Transverse colon (tissue), 4 donors: ENCODE data around the gene RIT2. TPM values are rescaled to one million over a fixed set of nuclear protein-coding genes. Genes with fewer than 3 reads are reported as not detected.

ENCODE experiments used
- DNase-seq: peaks from one replicate; pipeline ENCODE4 v3.0.0-alpha.2; 2019
- H3K27ac ChIP-seq, 4 donors: fragments of 200-600 bp; sonication (generic); 2 replicates each; pipeline ENCODE4 v1.5.1; 2016 to 2018; ENCODE audit warnings: inconsistent platforms in 4 of 4
- H3K27me3 ChIP-seq: fragments of 200-600 bp; sonication (generic); 2 replicates; pipeline ENCODE4 v1.5.1; 2017; ENCODE audit warnings: inconsistent platforms
- H3K36me3 ChIP-seq, 4 donors: fragments of 200-600 bp; sonication (generic); 2 replicates each; pipeline ENCODE4 v1.5.1; 2017 to 2019; ENCODE audit warnings: inconsistent platforms in 4 of 4
- H3K4me1 ChIP-seq, 4 donors: fragments of 200-600 bp; sonication (generic); 2 replicates each; pipeline ENCODE4 v1.5.1; 2017 to 2020; ENCODE audit warnings: inconsistent platforms in 4 of 4
- H3K4me3 ChIP-seq, 4 donors: fragments of 200-600 bp; sonication (generic); 1 replicate in 1 of 4; 2 replicates in 3 of 4; pipeline versions ENCODE4 v1.5.1 to v1.6.1; 2017 to 2019; ENCODE audit warnings: inconsistent platforms in 4 of 4
- H3K9me3 ChIP-seq, 2 donors: fragments of 200-600 bp; sonication (generic); 2 replicates each; pipeline ENCODE4 v1.5.1; 2017 to 2019; ENCODE audit warnings: inconsistent platforms in 2 of 2
- EP300 ChIP-seq: sonication (generic); formaldehyde crosslinking; IDR thresholded peaks from one replicate; pipeline ENCODE4 v1.6.1; 2017; ENCODE audit warnings: antibody characterized with exemption, low read depth
- POLR2A ChIP-seq: fragments of 450-650 bp; IDR thresholded peaks from one replicate; pipeline ENCODE4 v1.6.1; 2016; ENCODE audit warnings: antibody characterized with exemption, mild to moderate bottlenecking, moderate library complexity
- POLR2AphosphoS5 ChIP-seq, 3 donors: sonication (generic); formaldehyde crosslinking; IDR thresholded peaks; one replicate each; pipeline ENCODE4 v1.6.1; 2016; ENCODE audit warnings: antibody characterized with exemption in 3 of 3
- WGBS, 2 donors: methylation state at CpG; one replicate each; pipeline ENCODE4 v1.1.5; 2018; ENCODE audit warnings: low coverage in 1 of 2; 5-methylcytosine and 5-hydroxymethylcytosine counted together
- in situ Hi-C, 4 donors: fragments of 200-750 bp; cut with MboI; loops; one replicate each; pipeline versions ENCODE4 v1.15.0 to v1.15.1; 2017; ENCODE audit warnings: low sequenced_read_pairs in 3 of 4, low pct_ligation_motif_present in 1 of 4, low pct_unique_long_range_greater_than_20kb in 1 of 4
- intact Hi-C: fragments of 100-400 bp; cut with DNase I; formaldehyde crosslinking; loops from one replicate; pipeline ENCODE4 v1.15.1; 2023; ENCODE audit warnings: low total_unique reads
- total RNA-seq, 4 donors: library from RNA; depleted of rRNA; stranded (reverse); fragments of >200 nt; gene quantifications; one replicate each; pipeline ENCODE4 v1.1.0, GENCODE V29; 2016
- TF ChIP-seq, protein P1 (sequence below), 5 experiments: fragments of 200-600 bp in 3 of 5; fragments of 450-650 bp in 2 of 5; sonication (generic) in 3 of 5; IDR thresholded peaks; 1 replicate in 2 of 5; 2 replicates in 3 of 5; pipeline ENCODE4 v1.5.1; 2016 to 2017; ENCODE audit warnings: antibody characterized with exemption in 5 of 5, inconsistent platforms in 3 of 5, mild to moderate bottlenecking in 2 of 5, moderate library complexity in 1 of 5

The RIT2 gene
- total RNA-seq, 4 donors from 2014 or later = not detected

DNA sequence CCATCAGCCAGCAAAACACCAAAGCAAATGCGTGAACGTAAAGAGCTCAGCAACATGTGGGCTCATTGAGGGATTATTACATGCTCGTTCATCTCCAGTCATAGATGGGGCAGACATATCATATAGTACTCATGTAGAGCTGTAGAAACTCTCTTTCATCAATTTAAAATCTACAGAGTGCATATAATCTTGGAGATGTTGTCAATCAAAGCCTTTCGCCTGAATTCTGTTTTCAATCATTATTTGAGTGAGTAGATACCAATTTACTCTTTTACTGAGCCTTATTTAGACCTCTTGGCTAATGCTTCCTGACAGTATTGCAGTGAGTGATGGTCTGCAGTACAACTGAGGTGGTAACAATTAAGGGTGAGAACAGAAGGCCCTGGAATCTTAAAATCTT is 7.0 kb downstream of the RIT2 start:
- no peaks in the 10 kb centered on the region for H3K4me1 ChIP-seq
- no peaks in the 10 kb centered on the region for H3K36me3 ChIP-seq
- H3K9me3 ChIP-seq = no peaks in the 10 kb centered on the region
- TF ChIP-seq POLR2AphosphoS5 (IDR thresholded peaks at IDR 0.05) = no peak
- TF ChIP-seq EP300 = no peak
- TF ChIP-seq, protein P1, sequence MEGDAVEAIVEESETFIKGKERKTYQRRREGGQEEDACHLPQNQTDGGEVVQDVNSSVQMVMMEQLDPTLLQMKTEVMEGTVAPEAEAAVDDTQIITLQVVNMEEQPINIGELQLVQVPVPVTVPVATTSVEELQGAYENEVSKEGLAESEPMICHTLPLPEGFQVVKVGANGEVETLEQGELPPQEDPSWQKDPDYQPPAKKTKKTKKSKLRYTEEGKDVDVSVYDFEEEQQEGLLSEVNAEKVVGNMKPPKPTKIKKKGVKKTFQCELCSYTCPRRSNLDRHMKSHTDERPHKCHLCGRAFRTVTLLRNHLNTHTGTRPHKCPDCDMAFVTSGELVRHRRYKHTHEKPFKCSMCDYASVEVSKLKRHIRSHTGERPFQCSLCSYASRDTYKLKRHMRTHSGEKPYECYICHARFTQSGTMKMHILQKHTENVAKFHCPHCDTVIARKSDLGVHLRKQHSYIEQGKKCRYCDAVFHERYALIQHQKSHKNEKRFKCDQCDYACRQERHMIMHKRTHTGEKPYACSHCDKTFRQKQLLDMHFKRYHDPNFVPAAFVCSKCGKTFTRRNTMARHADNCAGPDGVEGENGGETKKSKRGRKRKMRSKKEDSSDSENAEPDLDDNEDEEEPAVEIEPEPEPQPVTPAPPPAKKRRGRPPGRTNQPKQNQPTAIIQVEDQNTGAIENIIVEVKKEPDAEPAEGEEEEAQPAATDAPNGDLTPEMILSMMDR (IDR thresholded peaks at IDR 0.05) = no peak
- TF ChIP-seq POLR2A = no peak
- H3K27me3 ChIP-seq = no peaks in the 10 kb centered on the region
- WGBS, 2 donors = 77 to 83% methylated on average over 4 of the region's 4 CpGs
- no peak overlapping the region for H3K27ac ChIP-seq
- no peak overlapping the region for H3K4me3 ChIP-seq
- DNase-seq = no peak
- intact Hi-C loops = no loop called here
- in situ Hi-C loops = no loop called here

DNA sequence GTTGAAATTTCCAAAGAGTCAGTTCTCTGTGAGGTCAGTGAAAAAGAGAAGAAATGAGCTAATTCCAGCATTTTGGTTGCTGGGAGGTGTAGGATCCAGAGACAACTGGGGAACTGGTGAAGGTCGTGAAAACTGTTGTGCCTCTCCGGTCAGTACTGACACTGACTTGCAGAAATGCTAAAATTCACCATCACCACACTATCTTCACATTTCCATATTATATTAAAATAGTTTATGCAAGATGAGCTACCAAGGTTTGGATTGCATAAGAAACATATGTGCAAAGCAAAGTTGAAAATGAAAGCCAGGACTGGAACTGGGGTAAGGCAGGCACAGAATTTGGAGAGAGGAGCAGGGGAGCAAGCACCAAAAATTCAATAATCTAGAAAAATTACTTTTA is 21.8 kb downstream of the RIT2 start:
- in situ Hi-C loops = no loop called here
- H3K4me1 ChIP-seq = no peaks in the 10 kb centered on the region
- no peak overlapping the region for H3K4me3 ChIP-seq
- DNase-seq = no peak
- no peaks in the 10 kb centered on the region for H3K36me3 ChIP-seq
- WGBS, 2 donors = 80 to 88% methylated on average over 2 of the region's 2 CpGs
- H3K27me3 ChIP-seq = no peaks in the 10 kb centered on the region
- no peaks in the 10 kb centered on the region for H3K9me3 ChIP-seq
- no peak for TF ChIP-seq POLR2A
- TF ChIP-seq EP300 = no peak
- TF ChIP-seq, protein P1 (IDR thresholded peaks at IDR 0.05) = no peak
- TF ChIP-seq POLR2AphosphoS5 (IDR thresholded peaks at IDR 0.05) = no peak
- intact Hi-C loops = no loop called here
- no peak overlapping the region for H3K27ac ChIP-seq

DNA sequence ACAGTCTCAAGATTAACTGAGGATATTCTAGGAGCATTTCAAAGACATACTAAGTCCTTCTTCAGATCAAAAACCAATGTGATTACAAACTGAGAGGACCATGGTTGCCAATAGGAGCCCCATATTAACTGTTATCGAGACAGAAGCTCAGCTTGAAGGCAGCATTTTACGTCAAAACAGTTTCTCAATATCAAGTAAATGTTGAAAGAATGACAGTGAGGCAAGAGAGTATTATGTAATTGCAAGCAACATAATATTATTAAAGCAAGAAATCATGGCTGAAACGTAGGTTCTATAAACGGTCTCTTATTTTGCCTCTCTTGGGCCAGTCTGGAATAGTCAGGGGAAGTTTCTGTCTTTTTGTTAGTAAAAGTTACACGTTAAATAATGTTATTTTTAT is 22.9 kb downstream of the RIT2 start:
- no peak overlapping the region for H3K27ac ChIP-seq
- no peak for DNase-seq
- TF ChIP-seq POLR2AphosphoS5 (IDR thresholded peaks at IDR 0.05) (no peak), POLR2A (no peak), EP300 (no peak)
- TF ChIP-seq, protein P1 (IDR thresholded peaks at IDR 0.05) = no peak
- no peaks in the 10 kb centered on the region for H3K36me3 ChIP-seq
- in situ Hi-C loops = no loop called here
- no peak overlapping the region for H3K4me3 ChIP-seq
- H3K4me1 ChIP-seq = no peaks in the 10 kb centered on the region
- intact Hi-C loops = no loop called here
- WGBS, 2 donors = 66 to 71% methylated on average over 5 of the region's 5 CpGs
- H3K27me3 ChIP-seq = no peaks in the 10 kb centered on the region
- H3K9me3 ChIP-seq = no peaks in the 10 kb centered on the region

DNA sequence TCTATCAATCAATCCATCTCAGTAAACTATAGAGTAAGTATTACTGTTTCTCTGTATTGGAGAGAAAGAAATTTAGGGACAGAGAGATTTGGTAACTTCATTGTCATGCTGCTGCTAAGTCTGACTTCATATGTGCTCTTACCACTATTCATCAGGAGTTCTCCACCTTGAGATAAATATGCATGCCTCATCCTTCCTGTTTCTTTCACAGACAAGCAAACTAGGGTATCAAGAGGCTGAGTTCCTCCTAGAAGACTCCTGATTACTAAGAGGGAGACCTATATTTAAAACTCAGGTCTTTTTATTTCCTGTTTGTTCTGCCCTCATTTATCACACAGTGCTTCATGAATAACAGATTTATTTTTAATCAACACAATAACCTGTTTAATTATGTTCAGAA is 34.1 kb downstream of the RIT2 start:
- H3K27ac ChIP-seq = no peak overlapping the region
- no peak overlapping the region for H3K4me3 ChIP-seq
- no peaks in the 10 kb centered on the region for H3K9me3 ChIP-seq
- in situ Hi-C loops (no loop called here), intact Hi-C loops (no loop called here)
- no peak for DNase-seq
- no peak for TF ChIP-seq POLR2AphosphoS5 (IDR thresholded peaks at IDR 0.05)
- TF ChIP-seq, protein P1 (IDR thresholded peaks at IDR 0.05) = no peak
- no peak for TF ChIP-seq POLR2A
- TF ChIP-seq EP300 = no peak
- no peaks in the 10 kb centered on the region for H3K36me3 ChIP-seq
- H3K27me3 ChIP-seq = no peaks in the 10 kb centered on the region
- no peaks in the 10 kb centered on the region for H3K4me1 ChIP-seq
